ENCODE measurements around the gene SMIM24. TPM values are rescaled to one million over a fixed set of nuclear protein-coding genes. Genes with fewer than 3 reads are reported as not detected.

Gene SMIM24
- total RNA-seq, 3 donors from 2014 or later = 8.5 to 62.5 (median 41.8) TPM

- H3K4me1 ChIP-seq (ENCODE audit: low read depth) = peaks cover 5% of the 10 kb centered on the region
- TF ChIP-seq CTCF (IDR thresholded peaks at IDR 0.05) = no peak
- ATAC-seq = no peak
- no peaks in the 10 kb centered on the region for H3K9me3 ChIP-seq
- peak in 1 of 3 donors; percentile 44 for DNase-seq
- H3K36me3 ChIP-seq (ENCODE audit: low read depth) = no peaks in the 10 kb centered on the region
- intact Hi-C loops (cut with DNase I, micrococcal nuclease) = no loop called here
- H3K4me3 ChIP-seq = no peak overlapping the region
Observed at GRCh38 chr19:3513229-3514140, 33.2 kb upstream of the SMIM24 start.

GRCh38 chr19:3512562-3513228 lies 32.4 kb upstream of the SMIM24 start:
- Histone ChIP-seq H3K4me3 (no peak overlapping the region), H3K36me3 (ENCODE audit: low read depth) (no peaks in the 10 kb centered on the region), H3K4me1 (ENCODE audit: low read depth) (peaks cover 7% of the 10 kb centered on the region), H3K9me3 (no peaks in the 10 kb centered on the region)
- no peak for TF ChIP-seq CTCF (IDR thresholded peaks at IDR 0.05)
- DNase-seq (no peak), ATAC-seq (no peak)
- intact Hi-C loops (cut with DNase I, micrococcal nuclease) = no loop called here

GRCh38 chr19:3511506-3512251 lies 31.4 kb upstream of the SMIM24 start:
- Histone ChIP-seq H3K4me3 (no peak overlapping the region), H3K36me3 (ENCODE audit: low read depth) (no peaks in the 10 kb centered on the region), H3K4me1 (ENCODE audit: low read depth) (peaks cover 12% of the 10 kb centered on the region), H3K9me3 (no peaks in the 10 kb centered on the region)
- DNase-seq = no peak
- no peak for ATAC-seq
- intact Hi-C loops (cut with DNase I, micrococcal nuclease) = no loop called here
- no peak for TF ChIP-seq CTCF (IDR thresholded peaks at IDR 0.05)

GRCh38 chr19:3510727-3511126 lies 30.4 kb upstream of the SMIM24 start:
- ATAC-seq = no peak
- intact Hi-C loops (cut with DNase I, micrococcal nuclease) = no loop called here

More at GRCh38 chr19:3510727-3511126, 30.4 kb upstream of the SMIM24 start:
- Histone ChIP-seq H3K4me1 (ENCODE audit: low read depth) (peaks cover 12% of the 10 kb centered on the region), H3K36me3 (ENCODE audit: low read depth) (no peaks in the 10 kb centered on the region), H3K4me3 (no peak overlapping the region), H3K9me3 (no peaks in the 10 kb centered on the region)
- no peak for TF ChIP-seq CTCF (IDR thresholded peaks at IDR 0.05)
- no peak for DNase-seq

Measured in mucosa of descending colon (tissue), 3 donors.